ENCODE measurements around the gene CDH2. TPM values are rescaled to one million over a fixed set of nuclear protein-coding genes. Genes with fewer than 3 reads are reported as not detected.
A peak's percentile ranks its signal among the peaks of the same experiment; 100 is the strongest.

Gene CDH2
- total and polyA plus RNA-seq, 2 donors (not counting 1 experiment from before 2014, with no cell fraction given): 2.0 to 15.3 TPM

DNA sequence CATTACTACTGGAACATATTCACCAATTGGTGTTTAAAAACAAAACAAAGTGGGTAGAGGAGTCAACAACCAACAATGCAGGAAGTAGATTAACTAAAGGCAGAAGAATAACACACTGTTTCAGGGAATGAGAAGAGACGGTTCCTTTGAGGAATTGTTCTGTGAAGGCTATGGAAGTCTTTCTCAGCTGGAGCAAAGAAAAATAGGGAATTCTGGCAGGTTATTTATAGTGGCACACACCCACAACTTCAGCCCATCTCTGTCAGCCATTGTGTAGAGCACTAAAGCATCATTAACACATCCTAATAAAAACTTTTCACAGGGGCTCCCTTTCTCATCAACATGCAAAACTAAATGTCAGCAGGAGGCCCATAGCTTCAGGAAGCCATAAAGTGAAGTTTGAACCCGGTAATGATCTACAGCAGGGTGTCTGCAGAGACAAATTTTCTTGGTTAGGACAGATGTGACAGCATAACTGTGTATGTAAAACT lies 113.6 kb downstream of the CDH2 start:
- H3K4me2 ChIP-seq (ENCODE audit: extremely low read depth, insufficient read depth, low read length): no peak overlapping the region
- H3K27me3 ChIP-seq (ENCODE audit: control insufficient read depth, insufficient read depth, low read length): no peaks in the 10 kb centered on the region
- no peaks in the 10 kb centered on the region for H4K20me1 ChIP-seq (ENCODE audit: control insufficient read depth, extremely low read depth, insufficient read depth, low read length)
- H3K9me3 ChIP-seq (ENCODE audit: control insufficient read depth, insufficient read depth, low read depth, low read length): no peaks in the 10 kb centered on the region
- H3K4me3 ChIP-seq (replicated peaks in 1 of 4; ENCODE audit: control extremely low read depth in 1 of 4, insufficient read depth in 1 of 4, low read depth in 3 of 4, low read length in 4 of 4): no peak overlapping the region
- H3K27ac ChIP-seq (ENCODE audit: insufficient read depth, low read length): no peak overlapping the region
- H3K9ac ChIP-seq (ENCODE audit: insufficient read depth, low read length): no peak overlapping the region
- H2AFZ ChIP-seq (ENCODE audit: low read length): no peak overlapping the region
- peaks cover 8% of the 10 kb centered on the region for H3K4me1 ChIP-seq (ENCODE audit: control insufficient read depth, extremely low read depth, insufficient read depth, low read length)
- TF ChIP-seq EZH2 (IDR thresholded peaks at IDR 0.05; ENCODE audit: low read length, missing control alignments): no peak
- TF ChIP-seq, protein P1, sequence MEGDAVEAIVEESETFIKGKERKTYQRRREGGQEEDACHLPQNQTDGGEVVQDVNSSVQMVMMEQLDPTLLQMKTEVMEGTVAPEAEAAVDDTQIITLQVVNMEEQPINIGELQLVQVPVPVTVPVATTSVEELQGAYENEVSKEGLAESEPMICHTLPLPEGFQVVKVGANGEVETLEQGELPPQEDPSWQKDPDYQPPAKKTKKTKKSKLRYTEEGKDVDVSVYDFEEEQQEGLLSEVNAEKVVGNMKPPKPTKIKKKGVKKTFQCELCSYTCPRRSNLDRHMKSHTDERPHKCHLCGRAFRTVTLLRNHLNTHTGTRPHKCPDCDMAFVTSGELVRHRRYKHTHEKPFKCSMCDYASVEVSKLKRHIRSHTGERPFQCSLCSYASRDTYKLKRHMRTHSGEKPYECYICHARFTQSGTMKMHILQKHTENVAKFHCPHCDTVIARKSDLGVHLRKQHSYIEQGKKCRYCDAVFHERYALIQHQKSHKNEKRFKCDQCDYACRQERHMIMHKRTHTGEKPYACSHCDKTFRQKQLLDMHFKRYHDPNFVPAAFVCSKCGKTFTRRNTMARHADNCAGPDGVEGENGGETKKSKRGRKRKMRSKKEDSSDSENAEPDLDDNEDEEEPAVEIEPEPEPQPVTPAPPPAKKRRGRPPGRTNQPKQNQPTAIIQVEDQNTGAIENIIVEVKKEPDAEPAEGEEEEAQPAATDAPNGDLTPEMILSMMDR (conservative IDR thresholded peaks at IDR 0.05 in 1 of 2, IDR thresholded peaks at IDR 0.05 in 1 of 2; ENCODE audit: low read depth in 1 of 2, low read length in 2 of 2): no peak
- H3K79me2 ChIP-seq (ENCODE audit: control insufficient read depth, insufficient read depth, low read length): no peaks in the 10 kb centered on the region
- H3K36me3 ChIP-seq (ENCODE audit: control insufficient read depth, insufficient read depth, low read length): no peaks in the 10 kb centered on the region
- peak in 1 of 2 donors; percentile 78 for DNase-seq (ENCODE audit: low read depth in 2 of 2)

DNA sequence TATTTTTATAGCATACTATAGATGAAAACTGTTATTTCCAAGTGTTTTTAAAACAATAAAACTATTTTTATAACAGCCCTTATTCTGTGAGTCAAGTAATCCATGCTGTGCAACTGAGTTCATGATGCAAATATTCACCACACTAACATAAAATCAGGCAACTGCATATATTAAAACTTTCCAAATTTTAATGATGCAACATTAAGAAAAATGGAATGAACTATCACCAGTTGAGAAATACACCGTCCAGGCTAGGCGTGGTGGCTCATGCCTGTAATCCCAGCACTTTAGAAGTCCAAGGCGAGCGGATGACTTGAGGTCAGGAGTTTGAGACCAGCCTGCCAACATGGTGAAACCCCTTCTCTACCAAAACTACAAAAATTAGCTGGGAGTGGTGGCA lies 114.5 kb downstream of the CDH2 start:
- Histone ChIP-seq H3K27me3 (ENCODE audit: control insufficient read depth, insufficient read depth, low read length) (no peaks in the 10 kb centered on the region), H3K79me2 (ENCODE audit: control insufficient read depth, insufficient read depth, low read length) (no peaks in the 10 kb centered on the region), H3K36me3 (ENCODE audit: control insufficient read depth, insufficient read depth, low read length) (no peaks in the 10 kb centered on the region), H3K4me3 (replicated peaks in 1 of 4; ENCODE audit: control extremely low read depth in 1 of 4, insufficient read depth in 1 of 4, low read depth in 3 of 4, low read length in 4 of 4) (no peak overlapping the region), H3K27ac (ENCODE audit: insufficient read depth, low read length) (no peak overlapping the region), H2AFZ (ENCODE audit: low read length) (no peak overlapping the region), H3K9me3 (ENCODE audit: control insufficient read depth, insufficient read depth, low read depth, low read length) (no peaks in the 10 kb centered on the region), H4K20me1 (ENCODE audit: control insufficient read depth, extremely low read depth, insufficient read depth, low read length) (no peaks in the 10 kb centered on the region), H3K4me1 (ENCODE audit: control insufficient read depth, extremely low read depth, insufficient read depth, low read length) (peaks cover 8% of the 10 kb centered on the region), H3K4me2 (ENCODE audit: extremely low read depth, insufficient read depth, low read length) (no peak overlapping the region), H3K9ac (ENCODE audit: insufficient read depth, low read length) (no peak overlapping the region)
- DNase-seq (ENCODE audit: low read depth in 2 of 2): peak; percentile 43 to 53
- TF ChIP-seq, protein P1 (conservative IDR thresholded peaks at IDR 0.05 in 1 of 2, IDR thresholded peaks at IDR 0.05 in 1 of 2; ENCODE audit: low read depth in 1 of 2, low read length in 2 of 2): no peak
- no peak for TF ChIP-seq EZH2 (IDR thresholded peaks at IDR 0.05; ENCODE audit: low read length, missing control alignments)

DNA sequence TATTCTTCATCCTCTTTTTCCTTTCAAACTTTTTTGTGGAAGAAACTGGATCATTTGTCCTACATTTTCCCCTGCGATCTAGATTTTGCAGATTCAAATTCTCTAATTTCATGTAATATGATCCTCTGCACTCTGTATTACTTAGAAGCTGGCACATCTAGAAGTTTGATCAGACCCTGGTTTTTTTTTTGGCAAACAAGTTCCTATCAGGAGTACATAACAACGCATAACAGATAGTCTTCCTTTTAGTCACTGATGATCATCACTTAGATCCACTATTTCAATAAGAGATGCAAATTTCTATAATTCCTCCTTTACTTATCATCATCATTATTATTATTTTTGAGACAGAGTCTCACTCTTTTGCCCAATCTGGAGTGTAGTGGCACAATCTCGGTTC lies 117.1 kb downstream of the CDH2 start:
- H3K27ac ChIP-seq (ENCODE audit: insufficient read depth, low read length): no peak overlapping the region

More for the DNA sequence above, 117.1 kb downstream of the CDH2 start:
- peak in 1 of 2 donors; percentile 62 for DNase-seq (ENCODE audit: low read depth in 2 of 2)
- Histone ChIP-seq H3K9ac (ENCODE audit: insufficient read depth, low read length) (no peak overlapping the region), H3K9me3 (ENCODE audit: control insufficient read depth, insufficient read depth, low read depth, low read length) (no peaks in the 10 kb centered on the region), H3K36me3 (ENCODE audit: control insufficient read depth, insufficient read depth, low read length) (no peaks in the 10 kb centered on the region), H3K79me2 (ENCODE audit: control insufficient read depth, insufficient read depth, low read length) (no peaks in the 10 kb centered on the region), H4K20me1 (ENCODE audit: control insufficient read depth, extremely low read depth, insufficient read depth, low read length) (no peaks in the 10 kb centered on the region), H3K4me3 (replicated peaks in 1 of 4; ENCODE audit: control extremely low read depth in 1 of 4, insufficient read depth in 1 of 4, low read depth in 3 of 4, low read length in 4 of 4) (no peak overlapping the region), H3K4me2 (ENCODE audit: extremely low read depth, insufficient read depth, low read length) (no peak overlapping the region), H3K4me1 (ENCODE audit: control insufficient read depth, extremely low read depth, insufficient read depth, low read length) (peaks cover 2% of the 10 kb centered on the region), H3K27me3 (ENCODE audit: control insufficient read depth, insufficient read depth, low read length) (no peaks in the 10 kb centered on the region), H2AFZ (ENCODE audit: low read length) (no peak overlapping the region)
- TF ChIP-seq, protein P1 (conservative IDR thresholded peaks at IDR 0.05 in 1 of 2, IDR thresholded peaks at IDR 0.05 in 1 of 2; ENCODE audit: low read depth in 1 of 2, low read length in 2 of 2): no peak
- TF ChIP-seq EZH2 (IDR thresholded peaks at IDR 0.05; ENCODE audit: low read length, missing control alignments): no peak
